HL-60 (cell line): ENCODE measurements around the gene TOGARAM2.

Source experiments
- DNase-seq, 2 experiments: peaks; one replicate each; pipeline ENCODE4 v3.0.0-alpha.2; 2010 to 2020; ENCODE audit warnings: low read depth in 1 of 2, low spot score in 1 of 2
- H3K27ac ChIP-seq: fragments of 250-450 bp; sonication (Bioruptor Pico); replicated peaks from 2 replicates; pipeline ENCODE4 v1.5.1; 2020; ENCODE audit warnings: mild to moderate bottlenecking, moderate library complexity
- H3K27me3 ChIP-seq: fragments of 250-450 bp; sonication (Bioruptor Pico); 2 replicates; pipeline ENCODE4 v1.5.1; 2021; ENCODE audit warnings: mild to moderate bottlenecking, moderate library complexity; ENCODE audit not compliant: insufficient read depth, poor library complexity, severe bottlenecking
- H3K4me3 ChIP-seq: replicated peaks from 2 replicates; pipeline ENCODE4 v1.5.1; 2011; ENCODE audit warnings: mild to moderate bottlenecking, control low read depth, low read length; ENCODE audit not compliant: insufficient read depth
- CTCF ChIP-seq: IDR thresholded peaks from one replicate; pipeline ENCODE4 v1.5.1; 2011; ENCODE audit warnings: low read length, control low read depth, inconsistent platforms; ENCODE audit not compliant: insufficient read depth
- GABPA ChIP-seq: IDR thresholded peaks from 2 replicates; pipeline ENCODE4 v1.6.1; 2012; ENCODE audit warnings: low read depth
- POLR2AphosphoS5 ChIP-seq: IDR thresholded peaks from 2 replicates; pipeline ENCODE4 v1.6.1; 2012; ENCODE audit warnings: low read depth
- REST ChIP-seq: IDR thresholded peaks from 2 replicates; pipeline ENCODE4 v1.6.1; 2012; ENCODE audit warnings: low read depth; ENCODE audit not compliant: insufficient replicate concordance
- SPI1 ChIP-seq: IDR thresholded peaks from 2 replicates; pipeline ENCODE4 v1.6.1; 2012; ENCODE audit warnings: low read depth, mild to moderate bottlenecking, borderline replicate concordance

The TOGARAM2 gene

GRCh38 chr2:29072251-29072650, 91.2 kb downstream of the TOGARAM2 start:
- DNase-seq = no peak
- no peak for TF ChIP-seq CTCF
- no peak for TF ChIP-seq REST
- TF ChIP-seq GABPA = no peak
- TF ChIP-seq POLR2AphosphoS5 = no peak
- no peak for TF ChIP-seq SPI1
- H3K4me3 ChIP-seq = no peak overlapping the region
- H3K27ac ChIP-seq = no peak overlapping the region
- no peaks in the 10 kb centered on the region for H3K27me3 ChIP-seq

- Histone ChIP-seq H3K27ac (no peak overlapping the region), H3K4me3 (no peak overlapping the region), H3K27me3 (no peaks in the 10 kb centered on the region)
- TF ChIP-seq GABPA = no peak
- TF ChIP-seq REST = no peak
- no peak for TF ChIP-seq CTCF
- TF ChIP-seq SPI1 = no peak
- no peak for TF ChIP-seq POLR2AphosphoS5
- DNase-seq = no peak
Observed at GRCh38 chr2:29072971-29073725, 92.0 kb downstream of the TOGARAM2 start.

- Histone ChIP-seq H3K4me3 (no peak overlapping the region), H3K27me3 (no peaks in the 10 kb centered on the region), H3K27ac (no peak overlapping the region)
- no peak for TF ChIP-seq POLR2AphosphoS5
- no peak for TF ChIP-seq REST
- no peak for TF ChIP-seq CTCF
- TF ChIP-seq GABPA = no peak
- TF ChIP-seq SPI1 = no peak
- no peak for DNase-seq
Observed at GRCh38 chr2:29073933-29074332, 92.8 kb downstream of the TOGARAM2 start.
